ENCODE measurements around the gene BCL2.

DNA sequence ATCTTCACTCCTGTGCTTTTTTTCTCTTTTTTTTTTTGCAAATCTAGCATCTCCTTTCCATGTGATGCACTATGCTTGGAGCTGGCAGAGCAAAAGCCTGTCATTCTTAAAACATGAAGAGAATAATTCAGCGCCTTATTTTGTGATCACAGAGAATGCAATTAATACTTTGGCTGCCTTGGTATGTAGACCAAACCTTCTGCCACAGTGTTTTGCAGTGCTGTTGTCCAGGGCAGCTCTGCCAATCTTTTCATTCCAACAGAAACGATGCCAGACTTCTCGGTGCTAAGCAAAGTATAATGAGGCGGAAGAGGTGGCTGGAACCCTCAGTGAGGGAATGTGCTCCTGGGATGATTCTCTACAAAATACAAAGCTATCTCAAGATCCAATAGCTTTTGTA, 25.6 kb downstream of the BCL2 start:
- no peak for TF ChIP-seq POLR2A (IDR thresholded peaks at IDR 0.05; ENCODE audit: low read depth, low read length)
- TF ChIP-seq TAF1 (IDR thresholded peaks at IDR 0.05; ENCODE audit: borderline replicate concordance, low read depth, low read length), result no peak

Data from GM12892 (cell line).